RWPE2 (cell line): ENCODE measurements around the gene NPS.

Experiments used
- ATAC-seq: fragments of 200-7000 bp; cut with Tn5 transposase; 3 replicates; pipeline ENCODE4 v1.9.1; 2021; ENCODE audit warnings: low read depth
- DNase-seq: peaks from one replicate; pipeline ENCODE4 v3.0.0-alpha.2; 2020; ENCODE audit warnings: low spot score
- H3K27ac ChIP-seq: fragments of 450-650 bp; 2 replicates; pipeline ENCODE4 v1.5.1; 2017; ENCODE audit warnings: mild to moderate bottlenecking; ENCODE audit not compliant: poor library complexity, severe bottlenecking
- H3K27me3 ChIP-seq: fragments of 250-450 bp; sonication (Bioruptor Pico); 2 replicates; pipeline ENCODE4 v1.5.1; 2021; ENCODE audit warnings: mild to moderate bottlenecking, moderate library complexity; ENCODE audit not compliant: insufficient read depth, poor library complexity, severe bottlenecking
- H3K36me3 ChIP-seq: fragments of 250-450 bp; sonication (Bioruptor Pico); 2 replicates; pipeline ENCODE4 v1.5.1; 2020; ENCODE audit warnings: low read depth, mild to moderate bottlenecking, moderate library complexity
- H3K4me1 ChIP-seq: fragments of 250-450 bp; sonication (Bioruptor Pico); 2 replicates; pipeline ENCODE4 v1.5.1; 2021; ENCODE audit warnings: mild to moderate bottlenecking, moderate library complexity; ENCODE audit not compliant: insufficient read depth, poor library complexity, severe bottlenecking
- H3K4me3 ChIP-seq: fragments of 250-450 bp; sonication (Bioruptor Pico); 2 replicates; pipeline ENCODE4 v1.5.1; 2021; ENCODE audit warnings: mild to moderate bottlenecking, moderate library complexity; ENCODE audit not compliant: severe bottlenecking
- H3K9me3 ChIP-seq: fragments of 250-450 bp; sonication (Bioruptor Pico); 2 replicates; pipeline ENCODE4 v1.5.1; 2021; ENCODE audit warnings: mild to moderate bottlenecking, moderate library complexity; ENCODE audit not compliant: severe bottlenecking
- TF ChIP-seq, protein P1 (sequence below): fragments of 450-650 bp; IDR thresholded peaks from one replicate; pipeline ENCODE4 v1.5.1; 2017; ENCODE audit warnings: mild to moderate bottlenecking, moderate library complexity; ENCODE audit not compliant: poor library complexity, severe bottlenecking

NPS gene

DNA sequence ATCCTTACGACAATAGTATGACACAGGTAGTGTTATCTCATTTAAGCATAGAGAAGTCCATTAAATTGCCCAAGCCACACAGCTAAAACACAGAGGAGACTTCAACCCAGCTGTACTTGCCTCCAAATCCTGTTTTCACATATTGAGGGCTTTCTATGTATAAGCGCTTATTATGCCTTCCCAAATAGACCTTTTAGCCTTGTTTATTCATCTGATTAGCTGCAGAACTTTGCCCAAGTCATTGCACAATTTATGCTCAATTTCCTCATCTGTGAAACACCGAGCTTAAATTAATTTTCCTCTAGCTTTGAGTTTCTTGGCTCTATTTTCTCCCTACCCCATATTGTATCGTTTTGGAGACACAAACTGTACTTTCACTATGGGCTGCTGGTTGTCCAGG, 15.5 kb downstream of the NPS start:
- no peak for DNase-seq
- H3K27ac ChIP-seq: no peak overlapping the region
- TF ChIP-seq, protein P1, sequence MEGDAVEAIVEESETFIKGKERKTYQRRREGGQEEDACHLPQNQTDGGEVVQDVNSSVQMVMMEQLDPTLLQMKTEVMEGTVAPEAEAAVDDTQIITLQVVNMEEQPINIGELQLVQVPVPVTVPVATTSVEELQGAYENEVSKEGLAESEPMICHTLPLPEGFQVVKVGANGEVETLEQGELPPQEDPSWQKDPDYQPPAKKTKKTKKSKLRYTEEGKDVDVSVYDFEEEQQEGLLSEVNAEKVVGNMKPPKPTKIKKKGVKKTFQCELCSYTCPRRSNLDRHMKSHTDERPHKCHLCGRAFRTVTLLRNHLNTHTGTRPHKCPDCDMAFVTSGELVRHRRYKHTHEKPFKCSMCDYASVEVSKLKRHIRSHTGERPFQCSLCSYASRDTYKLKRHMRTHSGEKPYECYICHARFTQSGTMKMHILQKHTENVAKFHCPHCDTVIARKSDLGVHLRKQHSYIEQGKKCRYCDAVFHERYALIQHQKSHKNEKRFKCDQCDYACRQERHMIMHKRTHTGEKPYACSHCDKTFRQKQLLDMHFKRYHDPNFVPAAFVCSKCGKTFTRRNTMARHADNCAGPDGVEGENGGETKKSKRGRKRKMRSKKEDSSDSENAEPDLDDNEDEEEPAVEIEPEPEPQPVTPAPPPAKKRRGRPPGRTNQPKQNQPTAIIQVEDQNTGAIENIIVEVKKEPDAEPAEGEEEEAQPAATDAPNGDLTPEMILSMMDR: no peak
- no peak for ATAC-seq
- no peaks in the 10 kb centered on the region for H3K4me1 ChIP-seq
- no peak overlapping the region for H3K4me3 ChIP-seq
- H3K9me3 ChIP-seq: no peaks in the 10 kb centered on the region
- H3K36me3 ChIP-seq: no peaks in the 10 kb centered on the region
- H3K27me3 ChIP-seq: peaks cover 3% of the 10 kb centered on the region

DNA sequence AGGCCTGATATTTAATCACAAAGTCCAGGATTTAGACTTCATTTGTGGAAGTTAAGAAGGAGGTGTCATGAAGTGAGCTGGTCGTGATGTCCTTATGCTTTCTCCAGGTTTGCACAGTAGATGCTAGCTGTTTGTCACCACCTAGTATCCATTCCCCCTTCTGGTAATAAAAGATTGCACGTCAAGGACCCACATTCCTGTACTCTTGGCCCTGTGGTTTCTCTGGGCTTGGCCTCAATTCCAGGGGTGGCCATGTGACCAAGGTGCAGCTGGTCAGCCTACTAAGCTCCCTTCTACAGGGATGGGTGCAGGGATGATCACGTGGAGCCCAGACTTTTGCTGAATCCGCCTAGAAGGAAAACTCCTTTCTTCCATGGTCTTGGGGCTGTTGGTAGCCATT, 16.5 kb downstream of the NPS start:
- no peak for DNase-seq
- H3K27me3 ChIP-seq: peaks cover 3% of the 10 kb centered on the region
- H3K9me3 ChIP-seq: no peaks in the 10 kb centered on the region
- no peaks in the 10 kb centered on the region for H3K36me3 ChIP-seq
- no peaks in the 10 kb centered on the region for H3K4me1 ChIP-seq
- no peak for ATAC-seq
- TF ChIP-seq, protein P1: no peak
- no peak overlapping the region for H3K4me3 ChIP-seq
- no peak overlapping the region for H3K27ac ChIP-seq

DNA sequence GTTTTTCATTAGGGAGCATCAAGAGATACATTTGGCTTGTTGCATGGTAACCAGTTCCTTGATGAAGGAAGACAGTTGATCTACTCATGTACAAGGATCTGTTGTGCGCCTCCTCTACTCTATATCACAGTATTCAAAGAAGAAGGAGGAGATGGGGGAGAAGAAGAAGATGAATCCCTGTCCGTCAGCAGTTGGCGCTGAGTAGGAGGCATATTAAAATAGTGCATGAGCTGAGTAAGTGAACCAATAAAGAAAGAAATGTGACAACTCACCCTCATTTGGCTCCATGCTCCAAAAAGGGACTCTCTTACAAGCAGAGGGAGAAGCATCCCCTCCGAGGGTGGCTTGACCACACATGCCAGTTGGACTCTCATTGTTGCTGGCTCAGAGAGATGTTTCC, 20.1 kb downstream of the NPS start:
- no peaks in the 10 kb centered on the region for H3K36me3 ChIP-seq
- no peaks in the 10 kb centered on the region for H3K9me3 ChIP-seq
- ATAC-seq (no peak), DNase-seq (no peak)
- no peak overlapping the region for H3K4me3 ChIP-seq
- H3K27me3 ChIP-seq: peaks cover 5% of the 10 kb centered on the region
- TF ChIP-seq, protein P1: no peak
- H3K4me1 ChIP-seq: no peaks in the 10 kb centered on the region
- no peak overlapping the region for H3K27ac ChIP-seq

DNA sequence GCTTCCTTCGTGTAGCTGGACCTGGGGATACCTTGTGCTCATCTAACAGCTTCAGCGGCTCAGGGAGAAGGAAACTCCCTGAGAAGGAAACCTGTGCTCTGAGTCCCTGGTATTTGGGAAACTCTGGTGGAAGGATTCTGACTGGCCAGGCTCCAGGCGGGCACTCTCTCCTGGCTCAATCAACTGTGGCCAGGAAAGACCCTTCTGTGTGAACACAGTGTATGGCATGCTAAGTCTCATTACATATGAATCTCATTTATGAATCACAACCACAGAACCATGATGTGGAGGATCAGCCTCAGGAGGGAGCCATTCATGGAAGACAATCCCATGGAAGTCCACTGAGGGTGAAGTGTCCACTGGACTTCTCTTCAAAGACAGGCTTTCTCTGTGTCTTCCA, 20.9 kb downstream of the NPS start:
- no peaks in the 10 kb centered on the region for H3K36me3 ChIP-seq
- H3K27me3 ChIP-seq: peaks cover 7% of the 10 kb centered on the region
- no peaks in the 10 kb centered on the region for H3K4me1 ChIP-seq
- no peak for DNase-seq
- TF ChIP-seq, protein P1: no peak
- H3K4me3 ChIP-seq: no peak overlapping the region
- no peak overlapping the region for H3K27ac ChIP-seq
- no peak for ATAC-seq
- no peaks in the 10 kb centered on the region for H3K9me3 ChIP-seq

DNA sequence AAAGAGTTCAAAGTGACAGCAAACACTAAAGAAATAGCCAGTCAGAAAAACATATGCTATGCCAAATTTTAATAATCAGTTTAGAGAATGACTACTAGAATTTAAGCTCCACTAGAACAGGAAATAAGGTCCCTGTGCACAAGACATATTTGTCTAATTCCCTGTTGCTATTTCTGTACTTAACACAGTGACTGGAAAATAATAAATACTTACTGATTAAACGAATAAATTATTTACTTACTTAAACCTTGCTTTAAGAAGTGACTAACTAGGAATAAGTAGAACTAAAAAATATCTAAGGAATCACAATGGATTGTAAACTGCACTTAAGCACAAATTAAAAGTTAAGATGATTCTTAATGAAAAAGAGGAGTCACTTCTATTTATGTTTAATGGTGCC, 22.3 kb downstream of the NPS start:
- peaks cover 7% of the 10 kb centered on the region for H3K27me3 ChIP-seq
- ATAC-seq (no peak), DNase-seq (no peak)
- no peaks in the 10 kb centered on the region for H3K36me3 ChIP-seq
- no peak overlapping the region for H3K4me3 ChIP-seq
- no peaks in the 10 kb centered on the region for H3K4me1 ChIP-seq
- no peaks in the 10 kb centered on the region for H3K9me3 ChIP-seq
- TF ChIP-seq, protein P1: no peak
- H3K27ac ChIP-seq: no peak overlapping the region
